IMR-90 (cell line): ENCODE results near the gene ADCY4. TPM values are rescaled to one million over a fixed set of nuclear protein-coding genes. Genes with fewer than 3 reads are reported as not detected.
A peak's percentile ranks its signal among the peaks of the same experiment; 100 is the strongest.

Source experiments
- ATAC-seq: fragments of 200-7000 bp; cut with Tn5 transposase; 2 replicates; pipeline ENCODE4 v1.9.1; 2020; ENCODE audit warnings: low read depth, mild to moderate bottlenecking, moderate library complexity
- BruUV-seq: library from RNA; stranded (reverse); fragments of 400-500 nt; replicated peaks from 2 replicates; lab custom pipeline; 2021; lab: Mats Ljungman, UMichigan
- CTCF ChIA-PET: fragments of 300-600 bp; formaldehyde crosslinking; extraction: SDS; loops from one replicate; lab custom pipeline; 2021; ENCODE audit warnings: antibody characterized with exemption; lab: Yijun Ruan, JAX
- POLR2A ChIA-PET: fragments of 300-600 bp; sonication (Branson Sonifier 250); formaldehyde crosslinking; loops from one replicate; lab custom pipeline; 2022; ENCODE audit warnings: antibody characterized with exemption; ENCODE audit not compliant: unreplicated experiment; lab: Charles Lee
- DNase-seq: peaks from one replicate; pipeline ENCODE4 v3.0.0; 2013
- H2AFZ ChIP-seq: replicated peaks from 2 replicates; pipeline ENCODE3; 2013; ENCODE audit warnings: low read length, mild to moderate bottlenecking; ENCODE audit not compliant: poor library complexity
- H2AK5ac ChIP-seq: 2 replicates; pipeline ENCODE4 v1.6.1; 2013; ENCODE audit warnings: low read depth, low read length, inconsistent platforms
- H2AK9ac ChIP-seq: replicated peaks from 2 replicates; pipeline ENCODE3; 2013; ENCODE audit warnings: mild to moderate bottlenecking, low read depth, low read length, moderate library complexity; ENCODE audit not compliant: poor library complexity
- H2BK120ac ChIP-seq: 2 replicates; pipeline ENCODE4 v1.6.1; 2013; ENCODE audit warnings: low read depth, low read length, inconsistent platforms
- H2BK15ac ChIP-seq: 3 replicates; pipeline ENCODE4 v1.6.1; 2013; ENCODE audit warnings: low read depth, low read length, inconsistent platforms
- H2BK20ac ChIP-seq: 2 replicates; pipeline ENCODE4 v1.6.1; 2013; ENCODE audit warnings: low read depth, mild to moderate bottlenecking, inconsistent platforms, low read length, moderate library complexity
- H2BK5ac ChIP-seq: 2 replicates; pipeline ENCODE4 v1.6.1; 2013; ENCODE audit warnings: mild to moderate bottlenecking, low read depth, low read length, inconsistent platforms; ENCODE audit not compliant: poor library complexity, severe bottlenecking
- H3K14ac ChIP-seq: replicated peaks from 2 replicates; pipeline ENCODE4 v1.6.1; 2013; ENCODE audit warnings: low read depth, low read length, inconsistent platforms
- H3K18ac ChIP-seq: 2 replicates; pipeline ENCODE4 v1.6.1; 2013; ENCODE audit warnings: low read depth, low read length, control low read depth
- H3K23ac ChIP-seq: 2 replicates; pipeline ENCODE4 v1.6.1; 2013; ENCODE audit warnings: low read depth, low read length, inconsistent platforms
- H3K27ac ChIP-seq: 2 replicates; pipeline ENCODE4 v1.5.1; 2013; ENCODE audit warnings: mild to moderate bottlenecking, control low read depth, low read length; ENCODE audit not compliant: insufficient read depth
- H3K27me3 ChIP-seq: 2 replicates; pipeline ENCODE4 v1.6.1; 2013; ENCODE audit warnings: low read length; ENCODE audit not compliant: control insufficient read depth, insufficient read depth
- H3K36me3 ChIP-seq: 2 replicates; pipeline ENCODE4 v1.6.1; 2013; ENCODE audit warnings: low read length, mixed read lengths; ENCODE audit not compliant: control insufficient read depth, insufficient read depth
- H3K4ac ChIP-seq: 2 replicates; pipeline ENCODE4 v1.6.1; 2013; ENCODE audit warnings: low read depth, low read length, inconsistent platforms
- H3K4me1 ChIP-seq: 2 replicates; pipeline ENCODE4 v1.6.1; 2013; ENCODE audit warnings: low read length, mixed read lengths; ENCODE audit not compliant: control insufficient read depth, insufficient read depth
- H3K4me2 ChIP-seq: 2 replicates; pipeline ENCODE4 v1.6.1; 2013; ENCODE audit warnings: low read depth, mild to moderate bottlenecking, control low read depth, low read length, moderate library complexity
- H3K4me3 ChIP-seq: 2 replicates; pipeline ENCODE4 v1.5.1; 2013; ENCODE audit warnings: low read depth, mild to moderate bottlenecking, control low read depth, low read length, moderate library complexity; ENCODE audit not compliant: insufficient read depth
- H3K56ac ChIP-seq: 2 replicates; pipeline ENCODE4 v1.6.1; 2013; ENCODE audit warnings: low read length, inconsistent platforms; ENCODE audit not compliant: insufficient read depth; ENCODE audit errors: extremely low read depth
- H3K79me1 ChIP-seq, 2 experiments: 2 replicates each; pipeline ENCODE4 v1.6.1; 2013; ENCODE audit warnings: low read length in 2 of 2, inconsistent platforms in 1 of 2, low read depth in 1 of 2
- H3K9ac ChIP-seq: 2 replicates; pipeline ENCODE4 v1.6.1; 2013; ENCODE audit warnings: low read depth, low read length, control low read depth
- H3K9me1 ChIP-seq: 2 replicates; pipeline ENCODE4 v1.6.1; 2013; ENCODE audit warnings: low read length, inconsistent platforms; ENCODE audit not compliant: insufficient read depth
- H3K9me3 ChIP-seq: 2 replicates; pipeline ENCODE4 v1.6.1; 2013; ENCODE audit warnings: low read length; ENCODE audit not compliant: control insufficient read depth, insufficient read depth
- H4K20me1 ChIP-seq: 2 replicates; pipeline ENCODE4 v1.6.1; 2013; ENCODE audit warnings: low read length, inconsistent platforms; ENCODE audit not compliant: insufficient read depth
- H4K5ac ChIP-seq: 2 replicates; pipeline ENCODE4 v1.6.1; 2013; ENCODE audit warnings: mild to moderate bottlenecking, low read depth, low read length, control low read depth
- H4K8ac ChIP-seq, 2 experiments: 2 replicates each; pipeline ENCODE4 v1.6.1; 2013; ENCODE audit warnings: low read depth in 2 of 2, low read length in 2 of 2, control low read depth in 1 of 2, inconsistent platforms in 1 of 2
- H4K91ac ChIP-seq: 2 replicates; pipeline ENCODE4 v1.6.1; 2013; ENCODE audit warnings: low read depth, low read length, inconsistent platforms; ENCODE audit not compliant: insufficient read depth
- BHLHE40 ChIP-seq: fragments of 150-350 bp; IDR thresholded peaks from 2 replicates; pipeline ENCODE4 v1.6.1; 2016; ENCODE audit warnings: mild to moderate bottlenecking, low read depth, low read length
- CEBPB ChIP-seq: IDR thresholded peaks from 2 replicates; pipeline ENCODE4 v1.6.1; 2012; ENCODE audit warnings: low read depth, low read length, improper control_type of control experiment
- CHD1 ChIP-seq: IDR thresholded peaks from 2 replicates; pipeline ENCODE4 v1.6.1; 2012; ENCODE audit warnings: low read depth, low read length, improper control_type of control experiment
- CTCF ChIP-seq: conservative IDR thresholded peaks from 2 replicates; pipeline ENCODE4 v1.5.1; 2012; ENCODE audit warnings: mild to moderate bottlenecking, low read depth, low read length, improper control_type of control experiment
- FOS ChIP-seq: fragments of 150-350 bp; IDR thresholded peaks from 2 replicates; pipeline ENCODE4 v1.6.1; 2016; ENCODE audit warnings: low read depth, low read length
- MAZ ChIP-seq: IDR thresholded peaks from 2 replicates; pipeline ENCODE4 v1.6.1; 2012; ENCODE audit warnings: low read depth, mild to moderate bottlenecking, low read length, improper control_type of control experiment, moderate library complexity, borderline replicate concordance
- NFE2L2 ChIP-seq: fragments of 150-350 bp; IDR thresholded peaks from 2 replicates; pipeline ENCODE4 v1.6.1; 2016; ENCODE audit warnings: low read depth, mild to moderate bottlenecking, low read length
- POLR2A ChIP-seq: IDR thresholded peaks from 2 replicates; pipeline ENCODE4 v1.6.1; 2012; ENCODE audit warnings: mild to moderate bottlenecking, low read depth, low read length
- RCOR1 ChIP-seq: IDR thresholded peaks from 2 replicates; pipeline ENCODE4 v1.6.1; 2012; ENCODE audit warnings: mild to moderate bottlenecking, low read length, improper control_type of control experiment; ENCODE audit not compliant: insufficient replicate concordance
- RFX5 ChIP-seq: IDR thresholded peaks from 2 replicates; pipeline ENCODE4 v1.8.0; 2012; ENCODE audit warnings: low read depth, mild to moderate bottlenecking, low read length, moderate library complexity
- SMC3 ChIP-seq: fragments of 150-350 bp; IDR thresholded peaks from 2 replicates; pipeline ENCODE4 v1.6.1; 2016; ENCODE audit warnings: low read depth, mild to moderate bottlenecking, antibody characterized with exemption, low read length, moderate library complexity
- WGBS, 2 experiments: methylation state at CpG; one replicate each; pipeline versions ENCODE4 v1.1.5 to v1.1.7; 2013; ENCODE audit warnings: missing lambda C conversion rate in 2 of 2; ENCODE audit not compliant: insufficient read length in 1 of 2; ENCODE audit errors: extremely low coverage in 2 of 2; 5-methylcytosine and 5-hydroxymethylcytosine counted together
- dilution Hi-C: fragments of 300-500 bp; cut with HindIII; formaldehyde crosslinking; loops from one replicate; pipeline ENCODE4 v1.14.3; 2018; ENCODE audit warnings: low sequenced_read_pairs; ENCODE audit not compliant: unreplicated experiment
- in situ Hi-C: fragments of 300-500 bp; cut with MboI; formaldehyde crosslinking; loops from 3 replicates; pipeline ENCODE4 v1.14.3; 2019; ENCODE audit warnings: low sequenced_read_pairs, inconsistent platforms, mixed read lengths
- intact Hi-C: fragments of 100-400 bp; cut with micrococcal nuclease; formaldehyde crosslinking; loops from 2 replicates; pipeline ENCODE4 v1.10.0; 2022
- polyA plus RNA-seq, 3 experiments: library from polyadenylated mRNA; depleted of rRNA; stranded (reverse); fragments of >200 nt; gene quantifications; 2 replicates each; pipeline ENCODE4 v1.2.3, GENCODE V29; 2012; ENCODE audit warnings: low replicate concordance in 1 of 3
- total RNA-seq: library from RNA; depleted of rRNA; stranded (reverse); fragments of >200 nt; gene quantifications from 2 replicates; pipeline ENCODE4 v1.2.3, GENCODE V29; 2012
- TF ChIP-seq, protein P1 (sequence below): fragments of 150-350 bp; IDR thresholded peaks from 2 replicates; pipeline ENCODE4 v1.6.1; 2016; ENCODE audit warnings: low read depth, mild to moderate bottlenecking, low read length, moderate library complexity, borderline replicate concordance

The ADCY4 gene
- total and polyA plus RNA-seq, 2 of the 4 experiments (the other 2 are of a cell fraction), result not detected

GRCh38 chr14:24310646-24311604 lies 23.9 kb downstream of the ADCY4 start, which contains the start of gene LTB4R:
TSS of gene LTB4R (plus strand) at chr14:24311502. CDS start at chr14:24315652, 4,150 bp downstream.
- Histone ChIP-seq H3K4me2 (peak within 1 kb of the TSS; percentile 39; the same call in 1 of the 2 replicates), H4K91ac (no peak within 1 kb of the TSS), H3K9ac (no peak within 1 kb of the TSS), H3K23ac (0 out of 2 replicates have a peak within 1 kb of the TSS, but pooled peaks have one; percentile 41), H2AFZ (peak within 1 kb of the TSS; percentile 60), H4K20me1 (peaks cover 8% of the 10 kb centered on the region; the same call in 1 of the 2 replicates), H3K9me1 (peaks cover 7% of the 10 kb centered on the region; the same call in 1 of the 2 replicates), H4K8ac (no peak within 1 kb of the TSS), H3K4me3 (peak within 1 kb of the TSS; percentile 12; the same call in 1 of the 2 replicates), H3K4ac (no peak within 1 kb of the TSS), H3K79me1 (peaks cover 3 to 8% of the 10 kb centered on the region in 2 experiments; a peak in 1 of 4 replicates), H3K4me1 (peaks cover 10% of the 10 kb centered on the region; the same call in 1 of the 2 replicates), H2AK5ac (0 out of 2 replicates have a peak within 1 kb of the TSS, but pooled peaks have one; percentile 9), H3K36me3 (peaks cover 10% of the 10 kb centered on the region), H2BK120ac (no peak within 1 kb of the TSS), H3K27me3 (peaks cover 10% of the 10 kb centered on the region; the same call in 1 of the 2 replicates), H3K27ac (no peak within 1 kb of the TSS), H4K5ac (no peak within 1 kb of the TSS), H2BK5ac (no peak within 1 kb of the TSS), H3K9me3 (no peaks in the 10 kb centered on the region), H2BK20ac (no peak within 1 kb of the TSS), H3K14ac (no peak within 1 kb of the TSS), H3K18ac (no peak within 1 kb of the TSS), H2BK15ac (no peak within 1 kb of the TSS), H3K56ac (no peak within 1 kb of the TSS), H2AK9ac (peak within 1 kb of the TSS; percentile 60)
- in situ Hi-C loops (no loop called here), intact Hi-C loops (no loop called here), dilution Hi-C loops (no loop called here)
- no TSS peak for BruUV-seq
- CTCF ChIA-PET, result interaction anchor here (1.2 to 1.4 kb wide), 3 partner anchors 23 to 68 kb away, joined by 3 to 6 read pairs (median 4); no protein-coding TSS in a partner anchor
- peak; percentile 73 for DNase-seq
- WGBS, 2 experiments, result 24% methylated on average over 83 of the region's 99 CpGs; no CpG with 5 or more reads in 1 of the 2 experiments
- ATAC-seq, result peak; percentile 82
- TF ChIP-seq RCOR1 (no peak), RFX5 (no peak), CTCF (peak; percentile 26; the same call in 1 of the 2 replicates), POLR2A (no peak), SMC3 (no peak), BHLHE40 (peak; percentile 64; the same call in 1 of the 2 replicates), CHD1 (no peak), CEBPB (no peak), FOS (no peak), NFE2L2 (no peak), MAZ (no peak)
- TF ChIP-seq, protein P1, sequence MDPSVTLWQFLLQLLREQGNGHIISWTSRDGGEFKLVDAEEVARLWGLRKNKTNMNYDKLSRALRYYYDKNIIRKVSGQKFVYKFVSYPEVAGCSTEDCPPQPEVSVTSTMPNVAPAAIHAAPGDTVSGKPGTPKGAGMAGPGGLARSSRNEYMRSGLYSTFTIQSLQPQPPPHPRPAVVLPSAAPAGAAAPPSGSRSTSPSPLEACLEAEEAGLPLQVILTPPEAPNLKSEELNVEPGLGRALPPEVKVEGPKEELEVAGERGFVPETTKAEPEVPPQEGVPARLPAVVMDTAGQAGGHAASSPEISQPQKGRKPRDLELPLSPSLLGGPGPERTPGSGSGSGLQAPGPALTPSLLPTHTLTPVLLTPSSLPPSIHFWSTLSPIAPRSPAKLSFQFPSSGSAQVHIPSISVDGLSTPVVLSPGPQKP, result no peak
- POLR2A ChIA-PET, result no interaction called here
